ENCODE results near the gene MYOZ3. TPM values are rescaled to one million over a fixed set of nuclear protein-coding genes. Genes with fewer than 3 reads are reported as not detected.

Gene MYOZ3
- total and polyA plus RNA-seq, 10 of the 15 experiments (the other 5 are each of a cell fraction or from before 2014, with no cell fraction given): 0.04 to 1.1 (median 0.10) TPM; not detected in 4

DNA sequence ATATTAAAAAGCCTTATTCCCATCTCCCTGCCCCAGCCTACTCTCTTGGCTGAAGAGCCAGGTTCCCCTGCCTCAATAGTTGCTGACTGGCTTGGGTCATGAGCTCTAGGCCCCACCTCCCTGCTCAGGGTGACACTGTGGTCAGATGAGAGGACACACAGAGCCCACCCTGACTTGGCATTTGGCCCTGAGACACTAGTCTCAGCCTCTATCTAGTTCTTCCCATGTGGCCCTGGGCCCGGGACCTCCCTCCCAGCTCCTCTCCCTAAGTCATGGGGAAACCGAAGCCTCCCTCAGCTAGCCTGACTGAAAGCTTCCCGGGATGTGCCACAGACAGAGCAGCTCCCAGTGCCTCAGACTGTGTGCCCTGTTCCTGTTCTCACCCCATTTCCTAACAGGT lies 5.8 kb upstream of the MYOZ3 start (continued):
- no peak for TF ChIP-seq PKNOX1 (IDR thresholded peaks at IDR 0.05)
- TF ChIP-seq KLF5 (IDR thresholded peaks at IDR 0.05; ENCODE audit: partially characterized antibody): no peak
- TF ChIP-seq MEF2A (IDR thresholded peaks at IDR 0.05; ENCODE audit: insufficient read depth, low read depth, low read length): no peak
- no peak for TF ChIP-seq MEF2B (IDR thresholded peaks at IDR 0.05; ENCODE audit: partially characterized antibody, poor library complexity, severe bottlenecking)

- intact Hi-C loops (cut with micrococcal nuclease; ENCODE audit: unreplicated experiment) (loop anchor here (1.0 to 10.0 kb wide), 3 partner anchors 95 to 202 kb away; partner anchors contain the start of gene IRGM), in situ Hi-C loops (cut with MboI) (loop anchor here (10.0 kb wide), 1 partner anchor 202 kb away; no protein-coding TSS in a partner anchor)
- POLR2A ChIA-PET: no interaction called here
- Histone ChIP-seq H3K4me1 (ENCODE audit: control insufficient read depth, insufficient read depth, low read length) (peaks cover 7% of the 10 kb centered on the region), H3K36me3 (ENCODE audit: control insufficient read depth in 2 of 2, insufficient read depth in 2 of 2, low read length in 1 of 2) (no peaks in the 10 kb centered on the region), H3K4me2 (ENCODE audit: control insufficient read depth, insufficient read depth) (peak overlapping the region; percentile 91), H3K9me3 (replicated peaks; ENCODE audit: control insufficient read depth, insufficient read depth, low read length) (no peaks in the 10 kb centered on the region), H2AFZ (ENCODE audit: control insufficient read depth, low read depth, low read length) (peak overlapping the region; percentile 82), H4K20me1 (ENCODE audit: control insufficient read depth, insufficient read depth) (no peaks in the 10 kb centered on the region), H3K9ac (ENCODE audit: control insufficient read depth, insufficient read depth, low read length) (peak overlapping the region; percentile 65; the same call in 1 of the 2 replicates), H3K79me2 (ENCODE audit: control insufficient read depth, insufficient read depth, low read length) (no peaks in the 10 kb centered on the region), H3K4me3 (peak overlapping the region; percentile 70; the same call in 1 of the 2 replicates), H3K27ac (ENCODE audit: control insufficient read depth, insufficient read depth) (no peak overlapping the region), H3K27me3 (replicated peaks in 1 of 2; ENCODE audit: control insufficient read depth in 2 of 2, insufficient read depth in 2 of 2, low read length in 1 of 2) (no peaks in the 10 kb centered on the region; a peak in 2 of 4 replicates)
- CTCF ChIA-PET: interaction anchor here (0.7 to 12.7 kb wide), 12 partner anchors 12 to 200 kb away, joined by 3 to 236 read pairs (median 4); no protein-coding TSS in a partner anchor
- RAD21 ChIA-PET (ENCODE audit: unreplicated experiment): interaction anchor here (1.0 to 5.9 kb wide), 9 partner anchors 28 to 199 kb away, joined by 3 to 56 read pairs (median 4); partner anchors contain the start of gene IRGM
- no peak for FAIRE-seq
- 1% methylated on average over 63 of the region's 99 CpGs for WGBS (ENCODE audit: insufficient coverage, insufficient replicate concordance, low lambda C conversion rate, missing lambda C conversion rate)
- SMC1A ChIA-PET (ENCODE audit: uncharacterized antibody, unreplicated experiment): interaction anchor here (0.7 to 5.8 kb wide), 10 partner anchors 45 to 197 kb away, joined by 3 to 61 read pairs (median 6); partner anchors contain the start of genes RBM22 and SMIM3
- no TSS peak for BruUV-seq (replicated peaks)
- ATAC-seq: peak; percentile 84
- peak; percentile 11 for DNase-seq (ENCODE audit: low read depth, low spot score)
- TF ChIP-seq RAD21 (IDR thresholded peaks at IDR 0.05; ENCODE audit: insufficient read depth, low read depth, low read length) (peak; percentile 76), WRNIP1 (IDR thresholded peaks at IDR 0.05; ENCODE audit: borderline replicate concordance, low read depth, low read length) (no peak), CREB1 (IDR thresholded peaks at IDR 0.05; ENCODE audit: low read depth) (0 out of 2 replicates have a peak, but pooled peaks have one; percentile 13), YY1 (IDR thresholded peaks at IDR 0.05; ENCODE audit: low read depth, low read length) (peak; percentile 52; the same call in 1 of the 2 replicates), POU2F2 (IDR thresholded peaks at IDR 0.05; ENCODE audit: borderline replicate concordance, low read depth, low read length) (peak; percentile 24; the same call in 1 of the 3 replicates), SMAD5 (IDR thresholded peaks at IDR 0.05; ENCODE audit: low read depth) (no peak), SUPT20H (IDR thresholded peaks at IDR 0.05; ENCODE audit: borderline replicate concordance, control insufficient read depth, low read depth, low read length) (no peak), ZNF687 (IDR thresholded peaks at IDR 0.05) (no peak), SREBF1 (IDR thresholded peaks at IDR 0.05; ENCODE audit: low read length) (no peak)
Observed at GRCh38 chr5:150656191-150657132, 4.6 kb upstream of the MYOZ3 start.
